Progenitor cell of endocrine pancreas (in vitro differentiated cells): Measurements from ENCODE around the gene VPS52. TPM values are rescaled to one million over a fixed set of nuclear protein-coding genes. Genes with fewer than 3 reads are reported as not detected.

ENCODE experiments used
- DNase-seq: peaks from one replicate; pipeline ENCODE4 v3.0.0; 2021; ENCODE audit warnings: low spot score; ENCODE audit not compliant: unreplicated experiment
- H3K27ac Mint-ChIP-seq: 2 replicates; pipeline ENCODE4 v1.8.0; 2021; ENCODE audit warnings: mild to moderate bottlenecking, moderate library complexity, mixed read lengths
- H3K27me3 Mint-ChIP-seq: 2 replicates; pipeline ENCODE4 v1.8.0; 2021; ENCODE audit warnings: mixed read lengths
- H3K36me3 Mint-ChIP-seq: 2 replicates; pipeline ENCODE4 v1.8.0; 2022; ENCODE audit warnings: mixed read lengths; ENCODE audit not compliant: insufficient read depth
- H3K4me1 Mint-ChIP-seq: 2 replicates; pipeline ENCODE4 v1.8.0; 2021; ENCODE audit warnings: low read depth, mixed read lengths
- H3K4me3 Mint-ChIP-seq: 2 replicates; pipeline ENCODE4 v1.8.0; 2021; ENCODE audit warnings: low read depth, mild to moderate bottlenecking, moderate library complexity, mixed read lengths
- H3K9me3 Mint-ChIP-seq: 2 replicates; pipeline ENCODE4 v1.8.0; 2021; ENCODE audit warnings: low read depth, mixed read lengths
- CTCF ChIP-seq: fragments of 200-600 bp; sonication (generic); IDR thresholded peaks from one replicate; pipeline ENCODE4 v1.5.0; 2021; ENCODE audit warnings: antibody characterized with exemption, mild to moderate bottlenecking; ENCODE audit not compliant: unreplicated experiment
- total RNA-seq: library from RNA; stranded (reverse); gene quantifications from 2 replicates; pipeline ENCODE4 v1.2.1, GENCODE V29; 2021

The VPS52 gene
- total RNA-seq, 1 donor from 2014 or later, result 77.2 TPM

- Mint-ChIP-seq H3K9me3 (no peaks in the 10 kb centered on the region), H3K4me3 (no peak overlapping the region), H3K27me3 (peaks cover 70% of the 10 kb centered on the region), H3K4me1 (peaks cover 13% of the 10 kb centered on the region), H3K27ac (no peak overlapping the region), H3K36me3 (no peaks in the 10 kb centered on the region)
- TF ChIP-seq CTCF, result no peak
- no peak for DNase-seq
Observed at GRCh38 chr6:33217681-33218080, 54.0 kb downstream of the VPS52 start.

DNA sequence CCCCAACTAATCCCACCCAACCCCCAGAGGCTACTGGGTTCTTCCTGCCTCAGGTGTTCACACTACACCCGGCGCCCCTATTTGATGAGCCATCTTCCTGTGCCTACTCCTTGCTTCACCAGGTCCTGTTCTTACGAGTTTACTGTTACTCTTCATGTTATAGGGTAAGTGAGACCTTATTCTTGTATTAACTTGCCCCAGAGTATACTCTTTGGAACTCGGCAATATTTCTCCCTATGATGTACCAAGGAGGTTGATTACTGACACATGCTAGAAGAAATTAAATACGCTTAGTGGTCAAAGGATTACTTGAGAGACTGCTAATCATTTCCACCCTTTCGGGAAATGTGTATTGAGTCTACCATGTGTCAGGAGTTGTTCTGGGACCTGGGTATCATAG lies 54.4 kb downstream of the VPS52 start:
- no peak overlapping the region for H3K27ac Mint-ChIP-seq
- no peak overlapping the region for H3K4me3 Mint-ChIP-seq
- peaks cover 3% of the 10 kb centered on the region for H3K36me3 Mint-ChIP-seq
- no peak for DNase-seq
- H3K27me3 Mint-ChIP-seq, result peaks cover 70% of the 10 kb centered on the region
- no peaks in the 10 kb centered on the region for H3K9me3 Mint-ChIP-seq
- no peak for TF ChIP-seq CTCF
- H3K4me1 Mint-ChIP-seq, result peaks cover 16% of the 10 kb centered on the region

DNA sequence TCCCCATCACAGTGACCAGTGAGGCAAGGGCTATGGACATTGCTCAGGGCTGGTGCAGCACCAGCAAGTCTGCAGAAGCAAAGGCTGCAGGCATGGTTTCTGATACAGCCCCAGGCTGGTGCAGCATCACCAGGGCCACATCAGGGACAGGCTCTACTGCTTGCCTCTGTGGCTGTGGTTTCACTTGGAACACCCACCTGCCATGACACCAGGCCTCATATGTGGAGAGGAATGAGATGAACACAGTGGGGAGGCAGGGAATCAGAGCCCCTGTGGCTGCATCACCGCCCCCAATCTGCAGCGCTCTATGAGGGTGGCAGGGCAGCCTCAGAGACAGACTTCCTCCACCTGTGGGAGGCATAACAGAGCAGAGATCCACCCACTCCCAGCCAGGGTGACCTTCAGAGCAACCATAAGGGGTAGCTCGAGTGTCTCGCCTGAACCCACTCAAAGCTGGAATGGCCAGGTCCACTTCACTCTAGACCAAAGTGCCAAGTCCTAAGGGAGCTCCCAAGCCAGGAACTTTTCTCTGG lies 55.5 kb downstream of the VPS52 start:
- Mint-ChIP-seq H3K4me1 (peaks cover 16% of the 10 kb centered on the region), H3K27me3 (peaks cover 65% of the 10 kb centered on the region), H3K9me3 (no peaks in the 10 kb centered on the region), H3K4me3 (no peak overlapping the region), H3K27ac (no peak overlapping the region), H3K36me3 (peaks cover 6% of the 10 kb centered on the region)
- DNase-seq, result no peak
- no peak for TF ChIP-seq CTCF

- TF ChIP-seq CTCF, result no peak
- no peak overlapping the region for H3K27ac Mint-ChIP-seq
- H3K36me3 Mint-ChIP-seq, result peaks cover 6% of the 10 kb centered on the region
- peaks cover 65% of the 10 kb centered on the region for H3K27me3 Mint-ChIP-seq
- no peak for DNase-seq
- H3K9me3 Mint-ChIP-seq, result no peaks in the 10 kb centered on the region
- H3K4me1 Mint-ChIP-seq, result peaks cover 16% of the 10 kb centered on the region
- H3K4me3 Mint-ChIP-seq, result no peak overlapping the region
Observed at GRCh38 chr6:33215271-33216116, 56.2 kb downstream of the VPS52 start.

GRCh38 chr6:33213989-33214335 lies 57.7 kb downstream of the VPS52 start:
- H3K4me3 Mint-ChIP-seq, result peak overlapping the region; percentile 75
- no peak for DNase-seq
- TF ChIP-seq CTCF, result no peak
- peaks cover 62% of the 10 kb centered on the region for H3K27me3 Mint-ChIP-seq
- no peak overlapping the region for H3K27ac Mint-ChIP-seq
- H3K9me3 Mint-ChIP-seq, result no peaks in the 10 kb centered on the region
- peaks cover 17% of the 10 kb centered on the region for H3K4me1 Mint-ChIP-seq
- peaks cover 11% of the 10 kb centered on the region for H3K36me3 Mint-ChIP-seq
